Raji (cell line): ENCODE data around the gene TP53I11.

Source experiments
- POLR2A ChIP-seq: IDR thresholded peaks from 2 replicates; pipeline ENCODE4 v1.6.1; 2011; ENCODE audit warnings: low read depth, low read length, control low read depth; ENCODE audit not compliant: insufficient read depth

The TP53I11 gene

GRCh38 chr11:44950031-44950624, 555 bp downstream of the TP53I11 start:
- no peak for TF ChIP-seq POLR2A

DNA sequence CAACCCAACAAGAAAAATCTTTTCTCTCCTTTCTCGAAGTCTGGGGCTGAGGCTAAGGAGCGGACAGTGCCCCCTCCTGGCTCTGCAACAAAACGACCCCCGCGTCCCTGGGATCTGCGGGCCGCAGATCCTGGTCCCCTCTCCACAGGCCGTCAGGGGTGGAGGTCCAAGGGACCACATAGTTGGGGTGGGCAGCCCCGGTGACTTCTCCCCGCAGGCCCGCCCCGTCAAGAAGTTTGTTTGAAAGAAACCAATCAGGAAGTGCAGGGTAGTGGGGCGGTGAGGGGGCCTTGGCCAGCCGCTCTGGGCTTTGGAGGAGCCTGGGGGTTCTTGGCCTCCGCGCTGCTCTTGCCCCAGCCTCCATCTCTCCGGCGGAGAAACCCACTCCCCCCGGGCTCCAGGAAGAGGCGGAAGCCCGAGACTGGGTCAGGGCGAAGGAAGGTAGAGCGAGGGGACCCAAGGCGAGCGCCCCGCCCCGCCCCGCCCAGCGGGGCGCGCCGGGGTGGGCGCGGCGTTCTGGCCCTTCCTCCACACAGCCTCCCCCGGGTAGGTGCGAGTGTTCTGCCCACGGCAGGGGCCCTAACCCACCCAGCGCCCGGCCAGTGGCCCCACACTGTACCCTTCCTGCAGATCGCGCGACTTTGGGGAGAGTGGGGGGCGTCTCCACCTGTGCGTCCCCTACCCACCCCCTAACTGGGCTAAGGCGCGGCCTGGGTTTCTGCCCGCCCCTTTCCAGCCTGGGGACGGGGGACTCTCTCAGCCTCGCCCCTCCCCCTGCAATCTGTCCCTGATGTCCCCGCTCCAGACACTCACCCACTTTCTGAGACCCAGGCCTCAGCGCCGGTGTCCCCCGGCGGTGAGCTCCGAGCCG, 1.3 kb downstream of the TP53I11 start:
- TF ChIP-seq POLR2A = no peak

- no peak for TF ChIP-seq POLR2A
Observed at GRCh38 chr11:44948155-44948554, 2.5 kb downstream of the TP53I11 start.

DNA sequence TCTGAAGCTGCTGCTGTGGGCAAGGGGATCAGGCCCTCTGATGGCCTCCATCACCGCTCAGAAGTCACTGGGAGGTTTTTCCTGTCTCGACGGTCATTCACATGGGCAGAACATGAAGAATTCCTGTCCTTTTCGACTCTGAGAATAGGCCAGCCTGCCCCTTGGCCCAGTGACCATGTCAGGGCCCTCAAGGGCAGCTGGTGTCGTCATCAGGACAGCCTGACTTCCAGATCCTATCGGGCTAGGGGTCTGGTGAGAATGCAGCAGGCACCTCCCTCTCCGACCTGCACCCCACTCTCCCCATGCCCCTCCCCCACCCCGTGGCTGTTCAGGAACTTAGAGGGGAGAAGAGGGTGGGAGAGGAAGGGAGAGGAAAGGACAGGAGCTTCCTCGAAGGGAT, 3.6 kb downstream of the TP53I11 start:
- no peak for TF ChIP-seq POLR2A

- TF ChIP-seq POLR2A = no peak
Observed at GRCh38 chr11:44946263-44946662, 4.4 kb downstream of the TP53I11 start.

- no peak for TF ChIP-seq POLR2A
Observed at GRCh38 chr11:44945666-44946065, 5.0 kb downstream of the TP53I11 start.

- TF ChIP-seq POLR2A = no peak
Observed at GRCh38 chr11:44944853-44945235, 5.8 kb downstream of the TP53I11 start.

- no peak for TF ChIP-seq POLR2A
Observed at GRCh38 chr11:44944181-44944852, 6.4 kb downstream of the TP53I11 start.

GRCh38 chr11:44943696-44944095, 7.0 kb downstream of the TP53I11 start:
- no peak for TF ChIP-seq POLR2A

DNA sequence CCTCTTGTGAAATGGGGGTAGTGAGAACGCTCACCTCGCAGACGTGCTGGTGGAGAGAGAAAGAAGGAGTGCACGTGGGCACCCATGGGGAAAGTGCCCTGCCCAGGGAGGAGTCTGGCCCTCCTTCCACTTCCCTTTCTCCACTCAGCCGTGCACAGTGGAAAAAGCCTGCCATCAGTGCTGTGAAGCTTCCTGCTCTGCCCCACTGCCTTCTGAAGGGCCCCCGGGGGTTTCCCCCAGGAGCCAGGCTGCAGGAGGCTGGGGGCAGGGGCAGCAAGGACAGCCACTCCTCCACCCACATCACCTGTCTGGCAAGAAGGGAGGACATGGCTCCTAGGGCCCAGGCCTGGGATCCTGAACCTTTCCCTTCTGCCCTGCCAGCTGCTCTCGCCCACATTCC, 7.6 kb downstream of the TP53I11 start:
- no peak for TF ChIP-seq POLR2A

DNA sequence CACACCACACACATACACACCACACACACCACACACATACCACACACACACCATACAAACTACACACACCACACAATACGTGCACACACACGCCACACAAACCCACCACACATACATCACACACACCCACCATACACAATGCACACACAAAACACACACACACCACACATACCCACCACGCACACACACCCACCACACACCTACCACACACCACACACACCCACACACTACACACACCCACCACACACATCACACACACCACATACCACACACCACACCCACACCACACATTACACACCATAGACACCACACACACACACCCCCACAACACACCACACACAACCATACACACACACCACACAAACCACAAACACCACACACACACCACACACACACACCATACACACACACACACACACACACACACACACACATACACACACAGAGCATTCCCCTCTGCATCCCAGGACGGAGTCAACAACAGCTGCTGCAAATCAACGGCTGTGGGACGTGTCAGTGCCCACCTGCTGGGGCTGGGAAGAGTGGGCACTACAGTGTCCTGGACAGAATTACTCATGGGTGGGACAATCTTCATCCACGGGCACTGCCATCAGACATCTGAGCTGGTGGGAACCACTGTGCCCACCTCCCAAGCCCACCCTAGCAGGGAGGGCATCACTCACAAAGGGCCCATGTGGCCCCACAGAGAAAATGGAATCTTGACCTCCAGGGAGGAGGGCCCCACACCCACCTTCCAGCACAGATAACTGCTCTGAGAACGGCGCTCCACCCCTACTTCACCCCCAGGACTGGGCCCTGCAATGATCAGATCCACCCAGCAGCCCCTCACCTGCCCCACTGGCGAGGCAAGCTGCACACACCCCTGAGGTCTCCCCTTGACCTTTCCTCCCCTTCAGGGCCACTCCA, 8.4 kb downstream of the TP53I11 start:
- no peak for TF ChIP-seq POLR2A

- no peak for TF ChIP-seq POLR2A
Observed at GRCh38 chr11:44941259-44942021, 9.2 kb downstream of the TP53I11 start.

GRCh38 chr11:44940835-44941234, 9.8 kb downstream of the TP53I11 start:
- no peak for TF ChIP-seq POLR2A

- no peak for TF ChIP-seq POLR2A
Observed at GRCh38 chr11:44940404-44940803, 10.3 kb downstream of the TP53I11 start.

DNA sequence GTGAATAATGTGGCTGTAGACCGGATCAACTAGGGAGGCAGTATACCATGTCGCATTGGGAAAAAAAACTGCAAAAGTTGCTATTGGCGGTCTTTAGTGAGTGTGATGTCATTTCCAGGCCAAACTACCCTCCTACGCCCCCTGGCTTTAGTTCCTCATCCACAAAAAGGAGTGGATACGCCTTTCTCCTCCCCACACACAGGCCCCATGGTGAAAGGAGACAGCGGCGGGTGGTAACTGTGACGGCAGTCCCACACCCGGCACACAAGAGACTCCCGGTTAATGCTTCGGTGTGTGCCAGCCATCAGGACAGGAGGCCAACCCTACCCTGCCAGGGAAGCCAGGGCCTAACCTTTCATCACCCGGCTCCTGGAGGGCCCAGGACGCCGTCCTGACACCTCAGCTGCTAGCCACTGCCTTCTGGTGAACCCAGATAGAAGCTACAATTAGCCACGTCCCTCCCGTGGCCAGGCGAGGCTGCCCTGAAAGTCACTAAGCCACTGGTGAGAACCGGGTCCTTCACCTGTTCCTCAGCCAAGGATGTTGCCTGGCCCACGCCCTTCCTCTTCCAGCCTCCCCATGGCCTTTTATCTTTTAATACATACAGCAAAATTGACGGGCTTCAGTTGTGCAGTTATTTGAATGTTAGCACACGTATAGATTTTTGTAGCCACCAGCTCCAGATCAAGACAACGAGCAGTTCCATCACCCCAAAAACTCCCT, 10.8 kb downstream of the TP53I11 start:
- TF ChIP-seq POLR2A = no peak
